Esophagus mucosa (tissue), 1 donor: ENCODE data around the gene PTGDS. TPM values are rescaled to one million over a fixed set of nuclear protein-coding genes. Genes with fewer than 3 reads are reported as not detected.

ENCODE experiments used
- ATAC-seq: fragments of 200-7000 bp; cut with Tn5 transposase; one replicate; pipeline ENCODE4 v1.9.1; 2020
- total RNA-seq: library from RNA; stranded (reverse); gene quantifications from one replicate; pipeline ENCODE4 v1.2.4, GENCODE V29; 2023
- donor health status: DM: yes; HTN: yes; CAD: no.

The PTGDS gene
- total RNA-seq, 1 donor from 2014 or later, result 18.4 TPM

DNA sequence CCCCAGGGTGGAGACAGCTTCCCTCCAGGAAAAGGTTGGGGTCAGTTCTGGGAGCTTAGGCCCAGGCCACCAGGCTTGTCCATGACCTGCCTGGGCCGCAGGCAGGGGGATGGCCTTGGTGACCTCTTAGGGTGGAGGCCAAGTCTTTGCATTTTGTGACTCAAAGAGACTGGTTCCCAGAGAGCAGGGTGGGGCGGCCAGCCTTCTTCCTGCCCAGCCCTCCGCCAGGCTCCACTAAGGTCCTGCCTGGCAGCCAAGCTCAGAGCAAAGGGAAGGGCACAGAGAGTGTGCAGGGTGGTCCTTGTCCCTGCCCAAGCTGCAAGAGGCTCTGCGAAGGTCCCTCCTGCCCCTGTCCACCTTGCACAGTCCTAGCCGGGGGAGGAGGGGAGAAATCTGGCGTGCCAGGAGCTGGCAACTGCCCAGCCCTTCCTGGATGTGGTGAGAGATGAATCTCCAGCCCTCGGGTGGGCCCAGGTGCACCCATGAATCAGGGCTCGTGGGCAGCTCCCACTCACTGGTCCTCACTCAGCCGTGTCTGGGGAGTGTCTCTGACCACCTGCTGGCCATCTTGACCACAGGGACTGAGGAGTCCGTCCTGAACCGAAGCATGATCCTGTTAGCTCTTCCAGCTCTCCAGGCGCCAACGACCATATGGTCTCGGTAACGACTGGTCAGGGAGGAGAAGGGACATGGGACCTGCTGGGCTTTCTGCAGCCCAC, 2.3 kb upstream of the PTGDS start:
- ATAC-seq, result peak; percentile 56

- peak; percentile 14 for ATAC-seq
Measured at GRCh38 chr9:136975644-136976043, 1.7 kb upstream of the PTGDS start.

GRCh38 chr9:136977649-136978072, 357 bp downstream of the PTGDS start:
- no peak for ATAC-seq

DNA sequence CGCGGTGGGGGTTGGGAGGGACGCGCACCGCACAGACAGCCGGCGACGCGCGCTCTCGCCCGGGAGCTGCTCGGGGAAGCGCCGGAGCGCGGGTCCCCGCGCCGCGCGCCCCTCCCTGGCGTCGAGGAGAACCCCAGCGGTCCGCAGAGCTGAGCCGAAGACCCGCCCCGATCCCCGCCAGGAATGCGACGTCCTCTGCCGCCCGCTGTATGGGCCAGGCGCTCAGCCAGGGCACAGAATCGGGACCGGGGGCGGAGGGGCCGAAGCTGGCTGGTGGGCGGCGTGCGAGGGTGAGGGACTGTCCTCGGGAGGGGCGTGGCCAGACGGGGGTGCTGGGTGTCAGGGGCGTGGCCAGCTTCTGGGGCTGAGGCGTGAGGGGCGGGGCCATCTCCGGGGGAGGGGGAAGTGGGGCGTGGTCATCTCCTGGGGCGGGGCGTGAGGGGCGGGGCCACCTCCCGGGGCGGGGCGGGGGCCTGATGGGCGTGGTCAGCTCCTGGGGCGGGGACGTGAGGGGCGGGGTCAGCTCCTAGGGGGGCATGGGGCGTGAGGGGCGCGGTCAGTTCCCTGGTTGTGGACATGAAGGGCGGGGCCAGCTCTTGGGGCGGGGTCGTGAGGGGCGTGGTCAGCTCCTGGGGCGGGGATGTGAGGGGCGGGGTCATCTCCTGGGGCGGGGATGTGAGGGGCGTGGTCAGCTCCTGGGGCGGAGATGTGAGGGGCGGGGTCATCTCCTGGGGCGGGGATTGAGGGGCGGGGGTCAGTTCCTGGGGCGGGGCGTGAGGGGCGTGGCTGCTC, 965 bp downstream of the PTGDS start:
- peak; percentile 49 for ATAC-seq

GRCh38 chr9:136978865-136979544, 1.7 kb downstream of the PTGDS start:
- ATAC-seq, result no peak

- ATAC-seq, result no peak
Measured at GRCh38 chr9:136979769-136980587, 2.7 kb downstream of the PTGDS start.

- no peak for ATAC-seq
Measured at GRCh38 chr9:136980669-136981478, 3.6 kb downstream of the PTGDS start.

DNA sequence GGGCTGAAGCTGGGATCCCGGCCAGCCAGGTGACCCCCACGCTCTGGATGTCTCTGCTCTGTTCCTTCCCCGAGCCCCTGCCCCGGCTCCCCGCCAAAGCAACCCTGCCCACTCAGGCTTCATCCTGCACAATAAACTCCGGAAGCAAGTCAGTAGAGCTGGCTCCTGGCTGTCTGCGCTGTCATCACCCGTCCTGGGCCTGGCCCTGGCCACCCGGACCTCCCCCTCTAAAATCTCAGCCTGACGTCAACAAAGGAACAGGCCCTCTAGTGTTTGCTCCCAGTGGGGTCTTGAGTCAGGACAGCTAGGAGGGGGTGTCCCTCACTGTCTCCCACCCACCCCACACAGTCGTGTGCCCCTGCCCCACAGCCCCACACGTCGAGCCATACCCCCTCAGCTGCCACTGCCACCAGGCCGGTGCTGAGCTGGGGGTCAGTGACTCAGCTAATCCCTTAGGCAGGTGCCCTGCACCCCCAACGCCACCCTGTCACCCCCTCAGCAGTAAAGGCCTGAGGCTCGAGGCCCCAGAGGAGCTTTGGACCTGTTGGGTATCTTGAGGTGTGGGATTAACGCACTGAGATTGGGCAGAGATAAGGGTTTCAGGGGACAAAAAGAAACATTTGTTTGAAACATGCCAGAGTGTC, 4.4 kb downstream of the PTGDS start:
- ATAC-seq, result no peak

GRCh38 chr9:136982232-136983051, 5.1 kb downstream of the PTGDS start, which contains the start of gene LCNL1:
LCNL1 (plus strand) TSS chr9:136982993; CDS start chr9:136983587, 594 bp downstream.
- no peak for ATAC-seq

- no peak for ATAC-seq
Measured at GRCh38 chr9:136983167-136983566, 5.9 kb downstream of the PTGDS start.

GRCh38 chr9:136983656-136984314, 6.5 kb downstream of the PTGDS start:
- no peak for ATAC-seq

- no peak for ATAC-seq
Measured at GRCh38 chr9:136984464-136985026, 7.2 kb downstream of the PTGDS start.

GRCh38 chr9:136985027-136985602, 7.8 kb downstream of the PTGDS start:
- ATAC-seq, result no peak

DNA sequence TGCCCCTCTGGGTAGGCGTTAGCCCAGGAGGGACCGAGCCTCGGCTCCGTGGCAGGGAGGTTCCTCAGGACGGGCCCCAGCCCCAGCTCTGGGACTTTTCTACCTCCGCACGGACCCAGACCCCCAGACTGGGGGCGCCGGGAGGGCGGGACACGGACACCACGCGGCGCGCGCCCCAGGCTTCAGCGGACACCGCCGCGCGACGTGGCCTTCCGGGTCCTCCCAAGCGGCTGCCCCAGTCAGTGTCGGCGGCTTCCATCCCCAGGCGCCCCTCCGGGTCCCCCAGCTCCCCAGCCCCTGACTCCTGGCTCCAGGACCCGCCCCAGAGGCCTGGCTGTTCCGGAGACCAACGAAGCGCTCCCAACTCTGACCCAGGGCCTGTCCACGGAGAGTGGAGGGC, 8.5 kb downstream of the PTGDS start:
- no peak for ATAC-seq

GRCh38 chr9:136988872-136989271, 11.6 kb downstream of the PTGDS start:
- no peak for ATAC-seq

DNA sequence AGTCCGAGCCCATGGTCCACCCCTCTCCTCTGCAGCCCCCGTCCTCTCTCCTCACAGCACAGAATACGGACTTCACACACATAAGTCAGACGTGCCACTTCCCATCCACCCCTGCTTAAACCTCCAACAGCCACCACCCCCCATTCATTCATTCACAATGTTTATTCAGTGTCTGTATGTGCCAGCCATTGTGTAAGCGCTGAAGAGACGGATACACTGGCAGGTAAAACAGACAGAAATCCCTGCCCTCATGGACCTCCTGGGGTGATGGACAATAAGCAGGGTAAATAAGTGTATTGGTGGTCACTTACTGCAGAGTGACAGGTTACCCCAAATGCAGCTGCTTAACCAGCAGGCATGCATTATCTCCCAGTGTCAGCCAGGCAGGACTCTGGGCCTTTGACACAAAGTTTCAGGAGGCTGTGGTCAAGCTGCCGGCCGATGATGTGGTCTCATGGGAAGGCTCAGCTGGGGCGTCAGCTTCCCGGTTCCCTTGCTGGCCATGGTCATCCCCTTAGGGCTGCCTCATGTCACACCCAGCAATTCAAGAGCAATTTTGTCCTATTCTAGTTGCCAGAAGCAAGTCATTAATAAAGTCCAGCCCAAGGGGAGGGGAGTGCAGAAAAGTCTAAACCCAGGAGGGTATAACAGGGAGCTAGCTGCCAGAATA, 13.1 kb downstream of the PTGDS start:
- ATAC-seq, result no peak

GRCh38 chr9:136991993-136992818, 14.9 kb downstream of the PTGDS start, which contains the start of gene PAXX:
PAXX (plus strand) TSS chr9:136992422; CDS start chr9:136992444, 22 bp downstream.
- ATAC-seq, result peak; percentile 77
